Measurements from ENCODE around the gene DNAJB4.
"Not testable (repeated sequence)": the region's sequence is repeated elsewhere in the genome, so short reads cannot be mapped to it uniquely, and the experiment has no call there.

Gene DNAJB4

GRCh38 chr1:78004719-78005447 lies at the start of gene DNAJB4:
Gene DNAJB4 (plus strand): TSS chr1:78004939. CDS start chr1:78005111, 172 bp downstream.
- FAIRE-seq: no peak

GRCh38 chr1:77955709-77956108 lies 49.0 kb upstream of the DNAJB4 start:
- FAIRE-seq: no peak

- no peak for FAIRE-seq
These were observed 48.3 kb upstream of the DNAJB4 start for GRCh38 chr1:77956464-77956863.

GRCh38 chr1:77958391-77958790 lies 46.3 kb upstream of the DNAJB4 start:
- FAIRE-seq: no peak

- FAIRE-seq: no peak
These were observed 45.9 kb upstream of the DNAJB4 start for GRCh38 chr1:77958850-77959249.

GRCh38 chr1:77961392-77961791 lies 43.3 kb upstream of the DNAJB4 start:
- no peak for FAIRE-seq

GRCh38 chr1:77966291-77966690 lies 38.4 kb upstream of the DNAJB4 start:
- FAIRE-seq: no peak

GRCh38 chr1:77970192-77970591 lies 34.5 kb upstream of the DNAJB4 start:
- FAIRE-seq: no peak

GRCh38 chr1:77972080-77972479 lies 32.7 kb upstream of the DNAJB4 start:
- FAIRE-seq: no peak

GRCh38 chr1:77975386-77975785 lies 29.4 kb upstream of the DNAJB4 start:
- FAIRE-seq: no peak

- FAIRE-seq: no peak
These were observed 28.8 kb upstream of the DNAJB4 start for GRCh38 chr1:77975907-77976306.

GRCh38 chr1:77976433-77977076 lies 28.2 kb upstream of the DNAJB4 start:
- FAIRE-seq: no peak

GRCh38 chr1:77977989-77978292 lies 26.8 kb upstream of the DNAJB4 start:
- no peak for FAIRE-seq

- no peak for FAIRE-seq
These were observed 26.3 kb upstream of the DNAJB4 start for GRCh38 chr1:77978293-77978968.

- FAIRE-seq: peak; percentile 90
These were observed 25.5 kb upstream of the DNAJB4 start, which contains the start of gene FUBP1 for GRCh38 chr1:77978969-77979876. Gene FUBP1 (minus strand): TSS chr1:77979072. CDS start chr1:77979004, 68 bp downstream.

GRCh38 chr1:77983352-77983996 lies 21.3 kb upstream of the DNAJB4 start:
- not testable (repeated sequence) for FAIRE-seq

GRCh38 chr1:77983997-77984355 lies 20.8 kb upstream of the DNAJB4 start:
- no peak for FAIRE-seq

GRCh38 chr1:77984629-77985028 lies 20.1 kb upstream of the DNAJB4 start:
- FAIRE-seq: no peak

GRCh38 chr1:77986810-77987209 lies 17.9 kb upstream of the DNAJB4 start:
- FAIRE-seq: no peak

- no peak for FAIRE-seq
These were observed 16.8 kb upstream of the DNAJB4 start for GRCh38 chr1:77987919-77988318.

GRCh38 chr1:77989744-77990143 lies 15.0 kb upstream of the DNAJB4 start:
- no peak for FAIRE-seq

GRCh38 chr1:77990629-77991204 lies 14.0 kb upstream of the DNAJB4 start:
- FAIRE-seq: no peak
